Gastrocnemius medialis (tissue), 4 donors: Measurements from ENCODE around the gene TBC1D2. TPM values are rescaled to one million over a fixed set of nuclear protein-coding genes. Genes with fewer than 3 reads are reported as not detected.
"Not testable (repeated sequence)": the region's sequence is repeated elsewhere in the genome, so short reads cannot be mapped to it uniquely, and the experiment has no call there.

ENCODE experiments used
- ATAC-seq, 2 donors: fragments of 150-250 bp; one replicate each; pipeline ENCODE4 v1.9.1; 2016
- DNase-seq, 2 donors: peaks; one replicate each; pipeline ENCODE4 v3.0.0-alpha.2; 2019
- H3K27ac ChIP-seq, 4 donors: fragments of 200-600 bp; sonication (generic); 1 replicate in 1 of 4; 2 replicates in 3 of 4; pipeline ENCODE4 v1.5.1; 2016 to 2018; ENCODE audit warnings: mild to moderate bottlenecking in 2 of 4, moderate library complexity in 1 of 4
- H3K27me3 ChIP-seq, 3 donors: fragments of 200-600 bp; sonication (generic) in 2 of 3; 1 replicate in 1 of 3; 2 replicates in 2 of 3; pipeline versions ENCODE4 v1.5.1 to v1.6.0; 2016 to 2019; ENCODE audit warnings: mild to moderate bottlenecking in 1 of 3, moderate library complexity in 1 of 3
- H3K36me3 ChIP-seq, 2 donors: fragments of 200-600 bp; sonication (generic) in 1 of 2; one replicate each; pipeline ENCODE4 v1.5.1; 2017 to 2018
- H3K4me1 ChIP-seq, 2 donors: fragments of 200-600 bp; sonication (generic) in 1 of 2; one replicate each; pipeline ENCODE4 v1.5.1; 2016 to 2017; ENCODE audit warnings: mild to moderate bottlenecking in 2 of 2
- H3K4me3 ChIP-seq, 4 donors: fragments of 200-600 bp; sonication (generic) in 3 of 4; 1 replicate in 1 of 4; 2 replicates in 3 of 4; pipeline ENCODE4 v1.5.1; 2016 to 2019; ENCODE audit warnings: mild to moderate bottlenecking in 2 of 4
- H3K9me3 ChIP-seq, 3 donors: fragments of 200-600 bp; sonication (generic) in 2 of 3; 1 replicate in 1 of 3; 2 replicates in 2 of 3; pipeline ENCODE4 v1.5.1; 2016 to 2019
- POLR2A ChIP-seq, 2 donors: fragments of 450-650 bp; IDR thresholded peaks; one replicate each; pipeline ENCODE4 v1.6.1; 2017; ENCODE audit warnings: antibody characterized with exemption in 2 of 2, mild to moderate bottlenecking in 2 of 2, moderate library complexity in 2 of 2
- in situ Hi-C, 4 donors: fragments of 200-750 bp; cut with MboI; loops; one replicate each; pipeline versions ENCODE4 v1.15.0 to v1.8.0; 2017; ENCODE audit warnings: low sequenced_read_pairs in 4 of 4
- intact Hi-C: fragments of 100-400 bp; cut with DNase I; formaldehyde crosslinking; loops from one replicate; pipeline ENCODE4 v1.15.1; 2023; ENCODE audit warnings: low total_unique reads
- total RNA-seq, 4 donors: library from RNA; depleted of rRNA; stranded (reverse); fragments of >200 nt; gene quantifications; one replicate each; pipeline versions ENCODE4 v1.1.0 to v1.2.3, GENCODE V29; 2016
- TF ChIP-seq, protein P1 (sequence below), 5 experiments: fragments of 450-650 bp in 3 of 5; fragments of 200-600 bp in 2 of 5; sonication (generic) in 2 of 5; IDR thresholded peaks in 4 of 5; conservative IDR thresholded peaks in 1 of 5; 1 replicate in 4 of 5; 2 replicates in 1 of 5; pipeline ENCODE4 v1.5.1; 2016 to 2019; ENCODE audit warnings: antibody characterized with exemption in 5 of 5, mild to moderate bottlenecking in 3 of 5, moderate library complexity in 3 of 5

Gene TBC1D2
- total RNA-seq, 4 donors from 2014 or later = 0.66 to 2.9 (median 1.6) TPM

DNA sequence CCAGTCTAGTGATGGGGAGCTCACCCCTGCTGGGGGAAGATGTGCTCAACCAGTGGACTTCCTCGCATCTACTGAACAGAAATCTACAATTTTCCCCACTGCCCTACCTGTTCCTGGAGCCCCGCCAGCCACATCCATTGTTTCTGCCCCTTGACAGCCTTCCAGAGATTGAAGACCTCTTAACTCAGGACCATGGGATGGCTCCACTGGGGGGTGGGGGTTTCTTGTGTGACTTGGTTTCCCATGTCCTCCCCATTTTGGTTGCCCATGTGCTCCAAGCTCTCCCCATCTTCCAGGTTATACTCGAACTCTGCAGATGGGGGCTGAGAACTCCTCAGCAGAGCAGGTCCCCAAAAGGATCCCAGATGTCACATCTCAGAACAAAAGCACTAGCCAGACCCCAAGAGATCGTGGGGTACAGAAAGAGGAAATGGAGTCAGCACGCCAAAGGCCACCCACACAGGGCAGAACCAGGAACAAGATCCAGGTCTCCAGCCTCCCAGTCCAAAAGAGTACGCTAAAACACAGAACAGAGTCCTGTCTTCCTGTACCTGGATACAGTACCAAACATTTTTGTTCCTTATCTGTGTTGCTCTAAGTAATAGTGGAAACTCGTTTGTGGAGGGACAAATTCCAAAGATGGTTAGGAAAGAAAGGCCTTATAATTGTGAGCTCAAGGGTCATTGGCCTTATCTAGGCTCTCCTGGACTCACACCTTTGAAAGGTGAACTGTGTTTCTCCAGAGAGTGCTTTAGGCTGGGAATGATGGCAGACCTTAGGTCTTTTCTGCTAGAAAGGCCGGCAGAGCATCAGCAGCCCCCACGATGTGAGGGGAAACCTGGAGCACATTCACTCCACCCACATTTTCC is 78.8 kb downstream of the TBC1D2 start:
- DNase-seq (no peak), ATAC-seq (no peak)
- no peaks in the 10 kb centered on the region for H3K4me1 ChIP-seq
- no peaks in the 10 kb centered on the region for H3K27me3 ChIP-seq
- in situ Hi-C loops (no loop called here), intact Hi-C loops (no loop called here)
- H3K36me3 ChIP-seq = no peaks in the 10 kb centered on the region
- no peak overlapping the region for H3K27ac ChIP-seq
- no peaks in the 10 kb centered on the region for H3K9me3 ChIP-seq
- no peak for TF ChIP-seq POLR2A (IDR thresholded peaks at IDR 0.05)
- TF ChIP-seq, protein P1, sequence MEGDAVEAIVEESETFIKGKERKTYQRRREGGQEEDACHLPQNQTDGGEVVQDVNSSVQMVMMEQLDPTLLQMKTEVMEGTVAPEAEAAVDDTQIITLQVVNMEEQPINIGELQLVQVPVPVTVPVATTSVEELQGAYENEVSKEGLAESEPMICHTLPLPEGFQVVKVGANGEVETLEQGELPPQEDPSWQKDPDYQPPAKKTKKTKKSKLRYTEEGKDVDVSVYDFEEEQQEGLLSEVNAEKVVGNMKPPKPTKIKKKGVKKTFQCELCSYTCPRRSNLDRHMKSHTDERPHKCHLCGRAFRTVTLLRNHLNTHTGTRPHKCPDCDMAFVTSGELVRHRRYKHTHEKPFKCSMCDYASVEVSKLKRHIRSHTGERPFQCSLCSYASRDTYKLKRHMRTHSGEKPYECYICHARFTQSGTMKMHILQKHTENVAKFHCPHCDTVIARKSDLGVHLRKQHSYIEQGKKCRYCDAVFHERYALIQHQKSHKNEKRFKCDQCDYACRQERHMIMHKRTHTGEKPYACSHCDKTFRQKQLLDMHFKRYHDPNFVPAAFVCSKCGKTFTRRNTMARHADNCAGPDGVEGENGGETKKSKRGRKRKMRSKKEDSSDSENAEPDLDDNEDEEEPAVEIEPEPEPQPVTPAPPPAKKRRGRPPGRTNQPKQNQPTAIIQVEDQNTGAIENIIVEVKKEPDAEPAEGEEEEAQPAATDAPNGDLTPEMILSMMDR (IDR thresholded peaks at IDR 0.05 in 4 of 5, conservative IDR thresholded peaks at IDR 0.05 in 1 of 5) = no peak
- no peak overlapping the region for H3K4me3 ChIP-seq

DNA sequence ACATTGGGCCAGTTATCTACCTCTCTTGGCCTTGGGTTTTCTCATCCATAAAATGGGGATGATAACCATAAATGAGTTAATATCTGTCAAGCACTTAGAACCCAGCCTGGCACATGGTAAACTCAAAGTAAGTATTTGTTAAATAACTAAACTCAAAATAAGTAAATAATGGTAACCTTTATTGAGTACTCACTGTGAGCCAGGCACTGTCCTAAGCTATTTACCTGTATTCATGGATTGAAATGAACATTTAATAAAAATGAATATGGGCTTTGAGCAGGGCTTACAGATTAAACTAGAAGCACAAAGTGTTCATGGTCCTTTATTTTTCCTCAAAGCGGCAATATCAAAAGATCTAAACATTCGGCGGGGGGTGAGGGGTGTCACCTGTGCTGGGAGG is 79.7 kb downstream of the TBC1D2 start:
- TF ChIP-seq, protein P1 (IDR thresholded peaks at IDR 0.05 in 4 of 5, conservative IDR thresholded peaks at IDR 0.05 in 1 of 5) = no peak
- no peak for TF ChIP-seq POLR2A (IDR thresholded peaks at IDR 0.05)
- Histone ChIP-seq H3K27me3 (no peaks in the 10 kb centered on the region), H3K9me3 (no peaks in the 10 kb centered on the region), H3K4me3 (no peak overlapping the region), H3K4me1 (no peaks in the 10 kb centered on the region), H3K27ac (no peak overlapping the region), H3K36me3 (no peaks in the 10 kb centered on the region)
- DNase-seq = no peak
- ATAC-seq = no peak
- in situ Hi-C loops = no loop called here
- intact Hi-C loops = no loop called here

DNA sequence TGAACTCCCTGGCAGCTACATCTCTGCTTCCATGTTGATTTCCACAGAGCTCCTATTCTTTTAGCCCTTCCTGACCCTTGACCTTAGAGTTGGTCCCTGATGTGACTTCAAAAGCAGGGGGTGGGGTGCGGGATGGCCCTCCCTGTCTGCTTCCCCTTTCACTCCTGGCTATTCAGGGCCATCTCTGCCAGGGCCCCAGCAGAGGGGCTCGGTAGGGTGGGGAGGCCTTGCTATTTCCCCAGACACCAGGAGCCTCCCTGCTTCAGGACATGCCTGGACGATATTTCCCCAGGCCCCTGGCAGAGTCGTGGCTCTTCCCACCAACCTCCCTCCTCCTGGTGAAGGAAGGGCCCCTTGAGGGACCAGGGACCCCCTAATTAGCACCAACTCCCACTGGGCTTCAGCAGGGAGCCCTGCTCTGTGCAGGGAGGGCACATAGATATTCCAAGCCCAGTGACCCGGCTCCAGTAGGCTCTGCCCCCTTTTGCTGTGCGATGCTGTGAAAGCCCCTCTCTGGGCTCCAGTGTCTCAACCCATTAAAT is 80.3 kb downstream of the TBC1D2 start:
- Histone ChIP-seq H3K4me1 (no peaks in the 10 kb centered on the region), H3K27me3 (no peaks in the 10 kb centered on the region), H3K4me3 (no peak overlapping the region), H3K36me3 (no peaks in the 10 kb centered on the region), H3K27ac (no peak overlapping the region), H3K9me3 (no peaks in the 10 kb centered on the region)
- intact Hi-C loops = no loop called here
- TF ChIP-seq, protein P1 (IDR thresholded peaks at IDR 0.05 in 4 of 5, conservative IDR thresholded peaks at IDR 0.05 in 1 of 5) = no peak
- TF ChIP-seq POLR2A (IDR thresholded peaks at IDR 0.05) = no peak
- in situ Hi-C loops = no loop called here
- DNase-seq (no peak), ATAC-seq (no peak)

DNA sequence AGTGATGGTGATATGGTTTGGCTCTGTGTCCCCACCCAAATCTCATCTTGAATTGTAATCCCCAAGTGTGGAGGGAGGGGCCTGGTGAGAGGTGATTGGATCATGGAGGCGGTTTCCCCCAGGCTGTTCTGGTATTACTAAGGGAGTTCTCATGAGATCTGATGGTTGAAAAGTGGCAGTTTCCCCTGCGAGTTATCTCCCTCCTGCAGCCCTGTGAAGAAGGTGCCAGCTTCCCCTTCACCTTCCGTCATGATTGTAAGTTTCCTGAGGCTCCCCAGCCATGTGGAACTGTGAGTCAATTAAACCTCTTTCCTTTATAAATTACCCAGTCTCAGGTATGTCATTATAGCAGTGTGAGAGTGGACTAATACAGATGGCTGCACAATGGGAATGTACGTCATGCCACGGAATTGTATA is 80.9 kb downstream of the TBC1D2 start:
- in situ Hi-C loops, H3K4me1 ChIP-seq, H3K9me3 ChIP-seq, DNase-seq, H3K4me3 ChIP-seq, ATAC-seq, H3K27me3 ChIP-seq, intact Hi-C loops, H3K36me3 ChIP-seq, H3K27ac ChIP-seq: not testable (repeated sequence)

DNA sequence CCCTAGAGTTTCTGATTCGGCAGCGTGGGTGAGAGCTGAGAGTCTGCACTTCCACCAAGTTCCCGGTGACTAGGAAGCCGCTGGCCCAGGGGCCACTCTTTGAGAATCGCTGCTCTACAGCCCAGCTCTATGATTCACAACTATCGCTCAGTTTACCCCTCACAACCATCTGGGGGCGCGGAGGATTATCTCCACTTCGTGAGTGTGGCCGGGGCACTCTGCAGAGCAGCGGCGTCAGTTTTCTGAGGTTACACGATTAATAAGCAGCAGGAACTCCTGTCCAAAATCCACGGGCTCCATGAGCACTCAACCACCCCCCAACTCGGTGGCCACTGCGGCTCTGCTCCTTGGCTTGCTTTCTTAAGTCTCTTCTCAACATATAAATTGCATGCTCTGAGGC is 82.3 kb downstream of the TBC1D2 start:
- Histone ChIP-seq H3K36me3 (no peaks in the 10 kb centered on the region), H3K4me1 (no peaks in the 10 kb centered on the region), H3K4me3 (no peak overlapping the region), H3K9me3 (no peaks in the 10 kb centered on the region), H3K27me3 (no peaks in the 10 kb centered on the region), H3K27ac (no peak overlapping the region)
- ATAC-seq = no peak
- in situ Hi-C loops (no loop called here), intact Hi-C loops (no loop called here)
- TF ChIP-seq, protein P1 (IDR thresholded peaks at IDR 0.05 in 4 of 5, conservative IDR thresholded peaks at IDR 0.05 in 1 of 5) = no peak
- no peak for TF ChIP-seq POLR2A (IDR thresholded peaks at IDR 0.05)
- no peak for DNase-seq
